ENCODE measurements around the gene EPHA2.
A peak's percentile ranks its signal among the peaks of the same experiment; 100 is the strongest.

EPHA2 gene

DNA sequence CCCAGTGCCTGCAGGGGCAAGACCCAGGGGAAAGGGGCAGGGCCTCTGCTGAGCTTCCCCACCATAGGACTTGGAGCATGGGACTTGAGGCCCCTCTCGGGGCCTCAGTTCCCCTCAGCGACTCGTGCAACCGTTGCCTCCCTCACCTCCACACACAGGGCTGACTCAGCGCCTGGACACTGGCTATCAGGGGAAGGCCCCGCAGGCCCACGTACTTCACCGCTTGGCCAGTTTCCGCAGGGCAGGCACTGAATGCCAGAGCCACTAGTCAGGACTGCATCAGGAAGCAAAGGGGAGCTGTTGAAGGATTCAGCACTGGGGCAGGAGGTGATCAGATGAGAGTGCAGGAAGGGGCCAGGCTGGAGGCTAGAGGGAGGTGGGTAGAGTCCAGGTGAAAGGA lies 66.9 kb downstream of the EPHA2 start:
- DNase-seq, result no peak

DNA sequence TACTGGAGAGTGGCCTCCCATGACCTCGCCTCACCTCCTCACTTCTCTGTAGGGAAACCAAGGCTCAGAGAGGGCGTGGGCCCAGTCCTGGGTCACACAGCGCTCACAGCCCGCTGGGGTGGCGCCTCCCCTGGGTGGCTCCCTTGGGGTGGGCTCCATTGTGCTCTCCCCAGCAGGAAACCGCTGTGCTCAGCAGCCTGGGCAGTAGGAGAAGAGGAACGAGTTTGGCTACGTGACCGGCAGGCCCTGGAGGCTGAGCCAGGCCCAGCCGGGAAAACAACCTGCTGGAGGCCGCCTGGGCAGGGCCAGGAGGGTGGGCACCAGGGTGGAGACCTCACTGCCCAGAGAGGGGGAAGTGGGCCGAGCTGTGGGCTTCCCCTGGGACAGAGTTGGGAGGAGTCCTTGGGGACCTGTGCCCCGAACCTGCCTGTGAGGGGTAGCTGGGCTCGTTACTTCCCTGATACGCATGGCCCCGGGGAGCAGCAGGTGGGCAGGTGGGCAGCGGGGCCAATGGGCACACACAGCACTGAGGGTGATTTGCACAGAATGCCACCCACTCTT lies 67.4 kb downstream of the EPHA2 start:
- DNase-seq, result no peak

DNA sequence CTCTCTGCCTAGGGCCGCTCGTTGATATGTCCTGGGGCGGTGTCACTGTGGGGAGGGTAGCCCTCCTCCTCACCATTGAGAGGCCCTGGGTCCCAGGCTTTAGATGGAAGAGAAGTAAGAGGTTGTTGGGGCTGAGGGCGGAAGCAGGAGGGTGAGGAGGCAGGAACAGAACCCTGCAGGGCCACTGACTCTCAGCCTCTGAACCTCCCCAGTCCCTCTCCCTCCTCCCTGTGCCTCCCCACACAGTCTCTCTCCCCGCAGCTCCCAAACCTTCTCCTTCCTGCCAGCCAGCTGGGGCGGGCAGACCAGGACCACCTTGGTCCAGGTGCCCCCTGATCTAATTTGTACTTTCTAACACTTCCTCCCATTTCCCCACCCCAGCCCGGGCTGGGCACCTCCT lies 68.1 kb downstream of the EPHA2 start:
- no peak for DNase-seq

DNA sequence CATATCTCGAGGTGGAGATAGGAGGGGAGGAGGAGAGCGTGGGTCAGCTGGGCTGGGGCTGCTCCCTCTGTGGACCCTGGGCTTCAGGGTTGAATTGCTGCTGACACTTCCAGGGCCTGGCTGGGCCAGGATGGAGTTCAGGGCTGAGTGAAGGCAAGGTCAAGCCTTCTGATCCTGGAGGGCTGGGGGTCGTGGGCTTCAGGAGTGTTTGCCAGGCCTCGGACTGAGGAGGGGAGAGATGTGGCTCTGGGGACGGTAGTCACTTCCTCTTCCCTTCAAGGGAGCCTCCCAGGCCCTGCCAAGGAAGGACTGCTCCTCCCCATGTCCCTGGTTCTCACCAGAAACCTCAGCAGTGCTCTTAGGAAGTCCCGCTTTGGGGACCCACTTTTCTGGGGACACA lies 70.3 kb downstream of the EPHA2 start:
- DNase-seq, result no peak

DNA sequence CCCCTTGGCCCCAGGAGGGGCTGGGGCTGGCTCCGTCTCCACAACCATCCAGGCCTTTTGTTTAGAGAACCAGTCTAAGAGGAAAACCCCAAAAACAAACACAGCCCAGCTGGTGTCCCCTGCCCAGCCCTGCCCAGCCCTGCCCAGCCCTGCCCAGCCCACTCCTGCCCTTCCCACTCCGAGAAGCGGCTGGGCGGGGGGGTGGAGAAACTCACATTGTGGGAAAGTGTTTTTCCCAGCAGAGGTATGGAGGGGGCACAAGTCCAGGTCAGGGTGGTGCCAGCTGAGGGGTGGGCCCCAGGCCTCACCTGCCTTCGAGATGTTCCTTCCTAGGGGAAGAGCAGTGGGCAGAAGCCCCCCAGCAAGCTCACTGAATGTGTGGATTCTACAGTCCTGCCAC lies 72.4 kb downstream of the EPHA2 start:
- DNase-seq, result no peak

DNA sequence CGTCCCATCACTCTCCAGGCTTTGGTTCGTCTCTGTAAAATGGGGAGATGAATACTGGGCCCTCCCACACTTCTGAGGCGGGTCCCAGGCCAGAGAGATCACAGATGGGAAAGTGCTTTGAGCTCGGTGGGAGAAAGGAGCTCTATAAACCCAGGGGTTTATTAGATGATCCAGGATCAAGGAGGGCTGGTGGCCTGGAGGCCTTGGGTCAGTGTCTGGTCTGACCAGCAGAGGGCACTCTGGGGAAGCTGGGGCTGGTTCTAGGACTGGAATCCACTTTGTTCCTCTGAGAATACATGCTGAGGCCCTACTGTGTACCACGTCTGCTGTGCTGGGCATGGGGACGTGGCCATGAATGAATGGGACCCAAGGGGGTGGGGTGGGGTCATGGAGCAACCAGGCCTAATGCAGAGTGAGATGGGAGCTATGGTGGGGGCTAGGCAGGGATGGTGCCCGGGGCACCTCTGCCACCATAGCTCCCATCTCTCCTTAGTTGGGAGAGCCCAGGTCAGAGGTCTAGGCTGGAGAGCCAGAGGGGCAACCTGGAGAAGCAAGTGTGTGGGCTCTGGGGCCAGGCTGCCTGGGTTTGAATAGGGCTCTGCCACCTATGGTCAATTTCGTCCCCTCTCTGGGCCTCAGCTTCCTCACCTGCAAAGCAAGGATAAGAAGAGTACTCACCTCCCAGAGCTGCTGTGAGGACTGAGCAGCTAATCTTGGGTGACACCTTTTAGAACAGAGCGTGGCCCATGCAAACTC lies 73.4 kb downstream of the EPHA2 start:
- peak; percentile 78 for DNase-seq

DNA sequence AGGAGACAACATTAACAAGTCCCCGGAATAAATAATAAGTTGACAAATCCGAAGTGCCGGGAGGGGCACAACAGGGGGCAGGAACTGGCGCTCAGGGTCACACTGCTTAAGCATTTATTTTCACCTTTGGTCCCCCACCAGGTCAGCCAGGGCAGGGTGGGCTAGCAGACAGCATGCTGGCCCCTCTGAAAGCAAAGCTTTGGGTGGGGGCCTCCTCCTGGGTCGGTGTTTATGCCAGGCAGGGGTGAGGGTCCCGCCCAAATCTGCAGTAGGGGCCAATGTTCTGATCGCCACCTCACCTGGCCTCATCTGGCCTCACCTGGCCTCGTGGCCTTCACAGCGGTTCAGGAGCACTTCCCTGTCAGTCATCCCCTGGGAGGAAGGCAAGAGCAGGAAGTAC lies 74.2 kb downstream of the EPHA2 start:
- no peak for DNase-seq

DNA sequence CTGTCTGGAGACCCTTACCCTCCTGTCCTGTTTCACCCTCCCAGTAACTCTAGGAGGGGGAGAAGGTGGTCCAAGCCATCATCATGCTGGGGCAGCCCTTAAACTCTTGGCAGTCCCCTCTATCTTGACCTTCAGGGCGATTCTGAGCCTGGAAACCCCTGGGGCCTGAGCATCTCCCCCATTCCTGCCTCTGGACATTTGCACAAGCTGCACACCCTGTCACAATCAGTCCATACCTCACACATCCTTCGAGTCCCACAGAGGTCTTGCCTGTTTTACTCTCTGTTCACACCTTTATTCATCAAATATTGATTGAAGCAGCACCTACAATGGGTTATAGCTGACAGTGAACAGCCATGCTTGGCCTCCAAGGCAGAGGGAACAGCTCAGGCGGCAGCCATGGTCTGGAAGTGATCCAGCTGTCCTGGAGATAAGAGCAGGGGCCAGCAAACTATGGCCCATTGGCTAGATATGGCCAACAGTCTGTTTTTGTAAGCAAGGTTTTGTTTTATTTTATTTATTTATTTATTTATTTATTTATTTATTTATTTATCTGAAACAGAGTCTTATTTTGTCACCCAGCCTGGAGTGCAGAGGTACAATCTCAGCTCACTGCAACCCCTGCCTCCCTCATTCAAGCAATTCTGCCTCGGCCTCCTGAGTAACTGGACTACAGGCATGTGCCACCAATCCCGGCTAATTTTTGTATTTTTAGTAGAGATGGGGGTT lies 75.3 kb downstream of the EPHA2 start:
- no peak for DNase-seq

DNA sequence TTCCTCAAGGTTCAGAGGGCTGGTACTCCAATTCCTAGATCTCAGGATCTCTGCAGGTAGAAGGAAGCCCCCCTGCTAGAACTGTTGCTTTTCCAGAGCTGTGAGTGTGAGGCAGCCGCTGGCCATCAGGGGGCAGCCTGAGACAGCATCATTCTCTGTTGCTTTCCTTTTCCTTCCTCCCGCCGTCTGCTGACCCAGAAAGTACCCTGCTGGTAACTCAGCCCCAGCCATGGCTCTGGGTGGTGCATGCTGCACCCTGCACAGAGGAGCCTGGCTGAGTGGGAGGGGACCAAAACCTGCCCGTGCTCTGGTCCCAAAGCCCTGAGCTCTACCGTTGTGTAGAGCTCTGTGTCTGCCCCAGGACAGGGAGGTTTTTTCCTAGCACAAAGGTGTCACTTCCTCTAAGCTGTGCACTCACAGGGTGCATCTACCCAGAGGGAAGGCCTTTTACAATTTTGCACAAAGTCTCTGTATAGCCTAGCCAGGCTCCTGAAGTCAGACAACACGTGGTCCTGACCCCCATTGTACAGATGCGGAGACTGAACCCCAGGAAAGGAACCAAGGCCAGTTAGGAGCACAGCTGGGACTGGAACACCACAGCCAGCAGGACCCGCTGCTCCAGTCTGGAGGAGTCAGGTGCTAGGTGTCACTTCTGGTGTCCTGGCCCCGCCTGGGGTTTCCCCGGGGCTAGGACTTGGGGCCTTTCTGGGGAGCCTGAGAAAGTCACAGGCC lies 76.8 kb downstream of the EPHA2 start:
- DNase-seq, result peak; percentile 81

DNA sequence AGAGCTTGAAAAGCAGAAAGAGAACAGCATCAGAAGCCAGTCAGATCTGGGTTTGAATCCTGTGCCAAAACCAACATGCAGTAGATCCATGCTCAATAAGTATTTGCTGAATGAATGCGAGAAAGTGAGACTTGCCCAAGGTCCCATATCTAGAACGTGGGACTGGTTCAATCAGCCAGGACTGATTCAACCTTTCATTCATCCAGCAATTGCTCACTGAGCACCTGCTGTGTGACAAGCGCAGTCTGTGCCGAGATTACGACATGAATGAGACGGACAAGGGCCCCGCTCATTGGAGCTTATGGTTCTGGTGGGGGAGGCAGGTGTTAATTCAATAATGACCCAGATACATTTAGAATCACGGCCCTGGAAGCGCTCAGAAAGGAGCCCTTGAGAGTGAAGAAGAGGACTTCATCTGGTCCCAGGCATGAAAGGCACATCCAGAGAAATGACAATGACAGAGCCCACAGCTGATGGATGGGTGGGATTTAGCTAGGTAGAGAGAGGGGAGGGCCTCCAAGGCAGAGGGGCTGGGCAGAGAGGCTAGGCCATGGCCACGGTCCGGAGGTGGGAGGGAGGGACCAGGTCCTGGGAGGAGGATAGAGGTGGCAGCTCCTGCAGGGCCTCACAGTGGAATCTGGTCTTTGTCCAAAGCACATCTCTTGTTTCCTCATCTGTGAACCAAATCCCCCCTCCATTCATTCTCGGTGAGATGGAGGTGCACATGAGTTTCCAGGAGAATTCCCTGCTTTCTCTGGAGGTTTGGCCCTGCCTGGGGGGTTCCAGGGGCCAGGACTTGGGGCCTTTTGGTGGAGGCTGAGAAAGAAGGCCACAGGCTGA lies 78.2 kb downstream of the EPHA2 start:
- DNase-seq, result no peak

DNA sequence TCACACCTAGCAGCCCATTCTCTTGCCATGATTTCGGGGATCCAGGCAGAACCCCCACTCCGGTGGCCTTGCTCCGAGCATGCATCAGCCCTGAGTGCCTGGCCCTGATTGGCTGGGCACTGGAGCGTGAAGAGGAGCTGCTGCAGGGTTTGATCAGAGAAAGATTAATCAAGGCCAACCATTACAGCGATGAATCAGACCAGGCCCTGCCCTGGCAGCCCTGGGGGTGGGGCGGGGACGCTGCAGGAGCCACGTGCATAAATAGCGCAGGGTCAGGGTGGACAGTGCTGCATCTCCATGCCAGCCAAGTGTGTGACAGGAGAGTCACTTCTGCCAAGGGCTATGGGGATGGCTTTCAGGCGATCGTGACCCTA lies 79.0 kb downstream of the EPHA2 start:
- no peak for DNase-seq

DNA sequence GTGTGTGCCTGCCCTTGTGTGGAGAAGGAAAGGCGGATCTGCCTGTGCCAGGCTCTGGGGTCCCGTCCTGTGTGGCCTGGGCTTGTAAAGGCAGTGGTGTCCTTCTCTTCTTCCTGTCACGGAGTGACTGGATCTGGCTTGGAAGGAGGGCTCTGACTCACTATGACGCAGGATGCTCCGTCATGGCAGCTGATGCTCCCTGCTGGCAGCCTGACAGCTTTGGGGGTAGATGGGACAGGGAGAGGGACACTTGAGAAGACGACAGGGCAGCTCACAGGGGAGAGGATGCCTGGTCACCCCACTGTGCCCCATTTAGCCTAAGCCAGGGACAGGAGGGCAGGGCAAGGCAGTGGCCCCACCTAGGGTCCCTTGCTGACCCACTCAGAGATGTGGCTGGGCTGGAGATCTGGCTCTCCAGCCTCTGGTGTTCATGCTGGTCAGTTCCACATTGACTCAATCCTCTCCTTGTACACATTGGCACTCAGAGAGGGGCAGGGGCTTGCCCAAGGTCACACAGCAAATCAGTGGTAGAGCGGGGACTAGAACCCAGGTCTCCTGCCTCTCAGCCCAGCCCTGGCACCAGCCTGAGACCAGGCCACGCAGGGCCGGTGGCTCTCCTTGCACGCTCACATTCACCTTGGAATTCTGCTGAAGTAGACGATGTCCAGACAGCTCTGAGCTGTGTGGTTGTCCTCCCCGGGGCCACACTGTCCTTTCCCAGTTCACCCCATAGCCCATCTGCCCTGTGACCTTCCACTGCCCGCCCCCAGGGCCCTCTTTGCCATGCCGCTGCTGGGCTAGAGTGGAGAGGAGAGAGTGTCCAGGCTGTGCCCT lies 79.6 kb downstream of the EPHA2 start:
- no peak for DNase-seq

DNA sequence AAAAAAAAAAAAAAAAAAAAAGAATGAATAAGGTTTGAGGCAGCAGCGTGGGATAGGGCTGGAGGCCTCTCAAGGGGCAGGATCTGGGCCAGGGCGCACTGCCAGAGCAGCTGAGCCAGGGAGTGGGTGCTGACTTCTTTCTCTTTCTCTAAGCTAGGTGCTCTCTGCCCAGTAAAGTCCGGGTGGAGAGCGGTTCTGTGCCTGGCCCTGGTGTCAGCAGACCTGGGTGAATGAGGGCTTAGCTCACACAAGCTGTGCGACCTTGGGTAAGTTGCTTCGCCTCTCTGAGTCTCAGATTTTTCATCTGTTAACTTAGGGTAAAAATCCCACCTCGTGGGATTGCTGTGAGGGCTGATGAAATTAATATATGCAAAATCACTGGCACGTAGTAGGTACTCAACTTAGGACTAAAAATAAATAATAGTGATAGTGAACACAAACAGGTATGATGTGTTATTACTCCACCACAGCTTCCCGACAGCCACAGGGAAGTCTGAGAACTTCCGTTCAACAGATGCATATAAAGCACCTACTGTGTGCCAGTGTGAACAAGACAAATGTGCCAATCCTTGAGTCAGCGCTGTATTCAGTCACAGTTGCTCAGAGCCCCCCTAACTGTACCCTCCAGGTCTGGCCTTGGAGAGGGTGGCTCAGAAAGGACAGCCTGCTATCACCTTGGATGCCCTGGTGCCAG lies 80.4 kb downstream of the EPHA2 start:
- DNase-seq, result no peak
